ENCODE results near the gene LEO1. TPM values are rescaled to one million over a fixed set of nuclear protein-coding genes. Genes with fewer than 3 reads are reported as not detected.

Gene LEO1
- total and polyA plus RNA-seq, 2 experiments from 2014 or later = 28.1 to 36.0 TPM

GRCh38 chr15:52010633-52011595 is 39.3 kb upstream of the LEO1 start:
- Histone ChIP-seq H3K4me2 (ENCODE audit: unreplicated experiment) (peak overlapping the region; percentile 39), H3K9me2 (ENCODE audit: insufficient read depth) (no peaks in the 10 kb centered on the region), H3K27me3 (replicated peaks; ENCODE audit: insufficient read depth) (no peaks in the 10 kb centered on the region), H3K36me3 (ENCODE audit: low read depth) (no peaks in the 10 kb centered on the region), H4K20me1 (ENCODE audit: insufficient read depth) (no peaks in the 10 kb centered on the region), H3K4me1 (ENCODE audit: insufficient read depth) (peaks cover 22% of the 10 kb centered on the region), H3K9ac (no peak overlapping the region), H3F3A (ENCODE audit: insufficient read depth) (peaks cover 33% of the 10 kb centered on the region), H3K9me3 (ENCODE audit: low read depth) (no peaks in the 10 kb centered on the region), H2AFZ (0 out of 2 replicates have a peak overlapping the region, but pooled peaks have one; percentile 32), H3K79me2 (ENCODE audit: insufficient read depth) (no peaks in the 10 kb centered on the region), H3K4me3 (no peak overlapping the region), H3K27ac (peak overlapping the region; percentile 34)
- peak; percentile 95 for DNase-seq
- TF ChIP-seq EZH2phosphoT487 (IDR thresholded peaks at IDR 0.05; ENCODE audit: insufficient read depth, low read depth) (no peak), EZH2 (IDR thresholded peaks at IDR 0.05; ENCODE audit: insufficient read depth, poor library complexity, severe bottlenecking) (no peak)
- in situ Hi-C loops (cut with MboI) = no loop called here
- 58 to 61% methylated on average over 14 of the region's 14 CpGs for WGBS, 2 experiments (ENCODE audit: low coverage in 1 of 2, low lambda C conversion rate in 2 of 2, missing lambda C conversion rate in 2 of 2)

- H2AFZ ChIP-seq = no peak overlapping the region
- no peaks in the 10 kb centered on the region for H3K9me2 ChIP-seq (ENCODE audit: insufficient read depth)
- no peaks in the 10 kb centered on the region for H3K36me3 ChIP-seq (ENCODE audit: low read depth)
- peaks cover 32% of the 10 kb centered on the region for H3F3A ChIP-seq (ENCODE audit: insufficient read depth)
- H3K4me2 ChIP-seq (ENCODE audit: unreplicated experiment) = no peak overlapping the region
- H3K9me3 ChIP-seq (ENCODE audit: low read depth) = no peaks in the 10 kb centered on the region
- H4K20me1 ChIP-seq (ENCODE audit: insufficient read depth) = no peaks in the 10 kb centered on the region
- H3K4me1 ChIP-seq (ENCODE audit: insufficient read depth) = peaks cover 24% of the 10 kb centered on the region
- H3K27ac ChIP-seq = no peak overlapping the region
- no peak overlapping the region for H3K9ac ChIP-seq
- DNase-seq = no peak
- H3K27me3 ChIP-seq (replicated peaks; ENCODE audit: insufficient read depth) = no peaks in the 10 kb centered on the region
- 94 to 96% methylated on average over 2 of the region's 2 CpGs for WGBS, 2 experiments (ENCODE audit: low coverage in 1 of 2, low lambda C conversion rate in 2 of 2, missing lambda C conversion rate in 2 of 2)
- in situ Hi-C loops (cut with MboI) = no loop called here
- H3K79me2 ChIP-seq (ENCODE audit: insufficient read depth) = no peaks in the 10 kb centered on the region
- no peak for TF ChIP-seq EZH2 (IDR thresholded peaks at IDR 0.05; ENCODE audit: insufficient read depth, poor library complexity, severe bottlenecking)
- no peak for TF ChIP-seq EZH2phosphoT487 (IDR thresholded peaks at IDR 0.05; ENCODE audit: insufficient read depth, low read depth)
- no peak overlapping the region for H3K4me3 ChIP-seq
Measured at GRCh38 chr15:52008698-52009434, 37.3 kb upstream of the LEO1 start.

- no peak for DNase-seq
- Histone ChIP-seq H2AFZ (no peak overlapping the region), H3F3A (ENCODE audit: insufficient read depth) (peaks cover 27% of the 10 kb centered on the region), H3K79me2 (ENCODE audit: insufficient read depth) (no peaks in the 10 kb centered on the region), H3K4me2 (ENCODE audit: unreplicated experiment) (no peak overlapping the region), H3K9me3 (ENCODE audit: low read depth) (no peaks in the 10 kb centered on the region), H3K27me3 (replicated peaks; ENCODE audit: insufficient read depth) (no peaks in the 10 kb centered on the region), H3K27ac (no peak overlapping the region), H3K9ac (no peak overlapping the region), H3K9me2 (ENCODE audit: insufficient read depth) (no peaks in the 10 kb centered on the region), H3K36me3 (ENCODE audit: low read depth) (no peaks in the 10 kb centered on the region), H3K4me3 (no peak overlapping the region), H4K20me1 (ENCODE audit: insufficient read depth) (no peaks in the 10 kb centered on the region), H3K4me1 (ENCODE audit: insufficient read depth) (peaks cover 24% of the 10 kb centered on the region)
- TF ChIP-seq EZH2 (IDR thresholded peaks at IDR 0.05; ENCODE audit: insufficient read depth, poor library complexity, severe bottlenecking) = no peak
- in situ Hi-C loops (cut with MboI) = no loop called here
- WGBS, 2 experiments (ENCODE audit: low coverage in 1 of 2, low lambda C conversion rate in 2 of 2, missing lambda C conversion rate in 2 of 2) = 92 to 96% methylated on average over 5 of the region's 5 CpGs
Measured at GRCh38 chr15:52008359-52008697, 36.8 kb upstream of the LEO1 start.

- no peaks in the 10 kb centered on the region for H3K79me2 ChIP-seq (ENCODE audit: insufficient read depth)
- H4K20me1 ChIP-seq (ENCODE audit: insufficient read depth) = no peaks in the 10 kb centered on the region
- no peaks in the 10 kb centered on the region for H3K36me3 ChIP-seq (ENCODE audit: low read depth)
- no peak overlapping the region for H3K9ac ChIP-seq
- H3K27ac ChIP-seq = no peak overlapping the region
- DNase-seq = no peak
- 86 to 93% methylated on average over 3 of the region's 3 CpGs for WGBS, 2 experiments (ENCODE audit: low coverage in 1 of 2, low lambda C conversion rate in 2 of 2, missing lambda C conversion rate in 2 of 2)
- peaks cover 14% of the 10 kb centered on the region for H3F3A ChIP-seq (ENCODE audit: insufficient read depth)
- in situ Hi-C loops (cut with MboI) = no loop called here
- no peak for TF ChIP-seq EZH2 (IDR thresholded peaks at IDR 0.05; ENCODE audit: insufficient read depth, poor library complexity, severe bottlenecking)
- TF ChIP-seq EZH2phosphoT487 (IDR thresholded peaks at IDR 0.05; ENCODE audit: insufficient read depth, low read depth) = no peak
- H3K9me2 ChIP-seq (ENCODE audit: insufficient read depth) = no peaks in the 10 kb centered on the region
- H3K4me2 ChIP-seq (ENCODE audit: unreplicated experiment) = no peak overlapping the region
- no peaks in the 10 kb centered on the region for H3K27me3 ChIP-seq (replicated peaks; ENCODE audit: insufficient read depth)
- no peaks in the 10 kb centered on the region for H3K9me3 ChIP-seq (ENCODE audit: low read depth)
- no peak overlapping the region for H3K4me3 ChIP-seq
- peaks cover 24% of the 10 kb centered on the region for H3K4me1 ChIP-seq (ENCODE audit: insufficient read depth)
- H2AFZ ChIP-seq = peak overlapping the region; percentile 3; the same call in 1 of the 2 replicates
Measured at GRCh38 chr15:52006702-52007340, 35.2 kb upstream of the LEO1 start.

Measured in GM23248 (cell line).